DOHH2 (cell line): ENCODE data around the gene ABCA5.

Experiments
- CTCF ChIP-seq: fragments of 200-600 bp; sonication (generic); IDR thresholded peaks from one replicate; pipeline ENCODE4 v1.5.1; 2014; ENCODE audit warnings: antibody characterized with exemption, mild to moderate bottlenecking, low read depth, low read length; ENCODE audit not compliant: poor library complexity, severe bottlenecking
- EZH2phosphoT487 ChIP-seq: fragments of 200-600 bp; sonication (generic); IDR thresholded peaks from 2 replicates; pipeline ENCODE4 v1.6.1; 2017; ENCODE audit warnings: borderline replicate concordance, mild to moderate bottlenecking, antibody characterized with exemption, low read length, moderate library complexity, mixed read lengths

- TF ChIP-seq EZH2phosphoT487 (no peak), CTCF (no peak)
Measured at GRCh38 chr17:69336580-69336979, 9.6 kb upstream of the ABCA5 start.
